ENCODE results near the gene GGT1. TPM values are rescaled to one million over a fixed set of nuclear protein-coding genes. Genes with fewer than 3 reads are reported as not detected.

GGT1 gene
- total and polyA plus RNA-seq, 2 experiments from 2014 or later: 6.6 to 7.4 TPM

DNA sequence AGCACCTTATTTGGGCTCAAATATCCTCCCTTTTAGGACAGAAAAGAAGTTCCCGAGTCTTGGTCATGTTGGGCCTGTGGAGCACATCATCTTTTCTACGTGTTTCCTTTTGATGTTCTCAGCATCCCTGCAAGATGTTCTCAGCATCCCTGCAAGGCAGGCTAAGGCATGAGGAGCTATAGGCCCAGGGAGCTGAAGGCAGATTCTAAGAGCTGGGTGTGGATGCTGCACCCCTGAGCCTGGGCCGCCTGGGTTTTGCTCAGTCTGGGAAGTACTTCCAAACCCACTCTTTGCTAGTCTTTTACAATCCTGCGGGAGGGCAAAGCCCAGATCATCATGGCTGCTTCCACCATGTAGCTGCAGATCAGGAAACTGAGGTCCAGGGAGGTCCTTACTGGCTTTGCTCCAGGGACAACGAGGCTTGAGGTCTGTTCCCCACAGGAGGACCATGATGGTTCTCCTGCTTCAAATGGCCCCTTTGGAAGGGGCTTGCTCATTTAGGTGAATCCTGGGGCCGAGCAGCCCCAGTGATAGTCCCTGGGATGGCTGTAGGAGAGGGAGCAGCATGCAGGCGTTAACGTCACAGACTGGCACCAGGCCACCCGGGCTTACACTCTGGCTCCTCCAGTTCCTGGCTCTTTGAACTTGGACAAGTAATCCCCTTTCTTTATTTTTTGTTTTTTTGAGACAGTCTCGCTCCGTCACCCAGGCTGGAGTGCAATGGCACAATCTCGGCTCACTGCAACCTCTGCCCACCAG lies 20.8 kb upstream of the GGT1 start:
- Histone ChIP-seq H3K4me3 (no peak overlapping the region), H3F3A (replicated peaks; ENCODE audit: low read depth) (peaks cover 11% of the 10 kb centered on the region; the same call in 1 of the 2 replicates), H3K79me2 (replicated peaks; ENCODE audit: insufficient read depth) (no peaks in the 10 kb centered on the region), H3K4me2 (no peak overlapping the region), H3K27ac (ENCODE audit: low read depth) (no peak overlapping the region), H3K27me3 (ENCODE audit: insufficient read depth) (no peaks in the 10 kb centered on the region), H2AFZ (no peak overlapping the region), H3K4me1 (ENCODE audit: insufficient read depth) (no peaks in the 10 kb centered on the region), H3K36me3 (ENCODE audit: insufficient read depth) (no peaks in the 10 kb centered on the region), H3K9me2 (ENCODE audit: insufficient read depth) (no peaks in the 10 kb centered on the region), H4K20me1 (replicated peaks; ENCODE audit: insufficient read depth) (peaks cover 7% of the 10 kb centered on the region)
- H3K27ac Mint-ChIP-seq: no peak overlapping the region
- ATAC-seq (no peak), DNase-seq (ENCODE audit: low spot score) (no peak)
- no peak for TF ChIP-seq EZH2phosphoT487 (IDR thresholded peaks at IDR 0.05; ENCODE audit: unreplicated experiment)
- TF ChIP-seq, protein P1, sequence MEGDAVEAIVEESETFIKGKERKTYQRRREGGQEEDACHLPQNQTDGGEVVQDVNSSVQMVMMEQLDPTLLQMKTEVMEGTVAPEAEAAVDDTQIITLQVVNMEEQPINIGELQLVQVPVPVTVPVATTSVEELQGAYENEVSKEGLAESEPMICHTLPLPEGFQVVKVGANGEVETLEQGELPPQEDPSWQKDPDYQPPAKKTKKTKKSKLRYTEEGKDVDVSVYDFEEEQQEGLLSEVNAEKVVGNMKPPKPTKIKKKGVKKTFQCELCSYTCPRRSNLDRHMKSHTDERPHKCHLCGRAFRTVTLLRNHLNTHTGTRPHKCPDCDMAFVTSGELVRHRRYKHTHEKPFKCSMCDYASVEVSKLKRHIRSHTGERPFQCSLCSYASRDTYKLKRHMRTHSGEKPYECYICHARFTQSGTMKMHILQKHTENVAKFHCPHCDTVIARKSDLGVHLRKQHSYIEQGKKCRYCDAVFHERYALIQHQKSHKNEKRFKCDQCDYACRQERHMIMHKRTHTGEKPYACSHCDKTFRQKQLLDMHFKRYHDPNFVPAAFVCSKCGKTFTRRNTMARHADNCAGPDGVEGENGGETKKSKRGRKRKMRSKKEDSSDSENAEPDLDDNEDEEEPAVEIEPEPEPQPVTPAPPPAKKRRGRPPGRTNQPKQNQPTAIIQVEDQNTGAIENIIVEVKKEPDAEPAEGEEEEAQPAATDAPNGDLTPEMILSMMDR (conservative IDR thresholded peaks at IDR 0.05; ENCODE audit: low read depth in 2 of 2): no peak
- TF ChIP-seq ZNF331 (CRISPR knock-in tag; IDR thresholded peaks at IDR 0.05; ENCODE audit: low read depth): no peak
- no peak for TF ChIP-seq JUNB (IDR thresholded peaks at IDR 0.05; ENCODE audit: unreplicated experiment)
- no peak for TF ChIP-seq POLR2AphosphoS5 (IDR thresholded peaks at IDR 0.05; ENCODE audit: low read depth)
- TF ChIP-seq NANOG (IDR thresholded peaks at IDR 0.05; ENCODE audit: borderline replicate concordance): no peak
- TF ChIP-seq ZNF114 (CRISPR knock-in tag; IDR thresholded peaks at IDR 0.05): no peak
- TF ChIP-seq, protein P2, sequence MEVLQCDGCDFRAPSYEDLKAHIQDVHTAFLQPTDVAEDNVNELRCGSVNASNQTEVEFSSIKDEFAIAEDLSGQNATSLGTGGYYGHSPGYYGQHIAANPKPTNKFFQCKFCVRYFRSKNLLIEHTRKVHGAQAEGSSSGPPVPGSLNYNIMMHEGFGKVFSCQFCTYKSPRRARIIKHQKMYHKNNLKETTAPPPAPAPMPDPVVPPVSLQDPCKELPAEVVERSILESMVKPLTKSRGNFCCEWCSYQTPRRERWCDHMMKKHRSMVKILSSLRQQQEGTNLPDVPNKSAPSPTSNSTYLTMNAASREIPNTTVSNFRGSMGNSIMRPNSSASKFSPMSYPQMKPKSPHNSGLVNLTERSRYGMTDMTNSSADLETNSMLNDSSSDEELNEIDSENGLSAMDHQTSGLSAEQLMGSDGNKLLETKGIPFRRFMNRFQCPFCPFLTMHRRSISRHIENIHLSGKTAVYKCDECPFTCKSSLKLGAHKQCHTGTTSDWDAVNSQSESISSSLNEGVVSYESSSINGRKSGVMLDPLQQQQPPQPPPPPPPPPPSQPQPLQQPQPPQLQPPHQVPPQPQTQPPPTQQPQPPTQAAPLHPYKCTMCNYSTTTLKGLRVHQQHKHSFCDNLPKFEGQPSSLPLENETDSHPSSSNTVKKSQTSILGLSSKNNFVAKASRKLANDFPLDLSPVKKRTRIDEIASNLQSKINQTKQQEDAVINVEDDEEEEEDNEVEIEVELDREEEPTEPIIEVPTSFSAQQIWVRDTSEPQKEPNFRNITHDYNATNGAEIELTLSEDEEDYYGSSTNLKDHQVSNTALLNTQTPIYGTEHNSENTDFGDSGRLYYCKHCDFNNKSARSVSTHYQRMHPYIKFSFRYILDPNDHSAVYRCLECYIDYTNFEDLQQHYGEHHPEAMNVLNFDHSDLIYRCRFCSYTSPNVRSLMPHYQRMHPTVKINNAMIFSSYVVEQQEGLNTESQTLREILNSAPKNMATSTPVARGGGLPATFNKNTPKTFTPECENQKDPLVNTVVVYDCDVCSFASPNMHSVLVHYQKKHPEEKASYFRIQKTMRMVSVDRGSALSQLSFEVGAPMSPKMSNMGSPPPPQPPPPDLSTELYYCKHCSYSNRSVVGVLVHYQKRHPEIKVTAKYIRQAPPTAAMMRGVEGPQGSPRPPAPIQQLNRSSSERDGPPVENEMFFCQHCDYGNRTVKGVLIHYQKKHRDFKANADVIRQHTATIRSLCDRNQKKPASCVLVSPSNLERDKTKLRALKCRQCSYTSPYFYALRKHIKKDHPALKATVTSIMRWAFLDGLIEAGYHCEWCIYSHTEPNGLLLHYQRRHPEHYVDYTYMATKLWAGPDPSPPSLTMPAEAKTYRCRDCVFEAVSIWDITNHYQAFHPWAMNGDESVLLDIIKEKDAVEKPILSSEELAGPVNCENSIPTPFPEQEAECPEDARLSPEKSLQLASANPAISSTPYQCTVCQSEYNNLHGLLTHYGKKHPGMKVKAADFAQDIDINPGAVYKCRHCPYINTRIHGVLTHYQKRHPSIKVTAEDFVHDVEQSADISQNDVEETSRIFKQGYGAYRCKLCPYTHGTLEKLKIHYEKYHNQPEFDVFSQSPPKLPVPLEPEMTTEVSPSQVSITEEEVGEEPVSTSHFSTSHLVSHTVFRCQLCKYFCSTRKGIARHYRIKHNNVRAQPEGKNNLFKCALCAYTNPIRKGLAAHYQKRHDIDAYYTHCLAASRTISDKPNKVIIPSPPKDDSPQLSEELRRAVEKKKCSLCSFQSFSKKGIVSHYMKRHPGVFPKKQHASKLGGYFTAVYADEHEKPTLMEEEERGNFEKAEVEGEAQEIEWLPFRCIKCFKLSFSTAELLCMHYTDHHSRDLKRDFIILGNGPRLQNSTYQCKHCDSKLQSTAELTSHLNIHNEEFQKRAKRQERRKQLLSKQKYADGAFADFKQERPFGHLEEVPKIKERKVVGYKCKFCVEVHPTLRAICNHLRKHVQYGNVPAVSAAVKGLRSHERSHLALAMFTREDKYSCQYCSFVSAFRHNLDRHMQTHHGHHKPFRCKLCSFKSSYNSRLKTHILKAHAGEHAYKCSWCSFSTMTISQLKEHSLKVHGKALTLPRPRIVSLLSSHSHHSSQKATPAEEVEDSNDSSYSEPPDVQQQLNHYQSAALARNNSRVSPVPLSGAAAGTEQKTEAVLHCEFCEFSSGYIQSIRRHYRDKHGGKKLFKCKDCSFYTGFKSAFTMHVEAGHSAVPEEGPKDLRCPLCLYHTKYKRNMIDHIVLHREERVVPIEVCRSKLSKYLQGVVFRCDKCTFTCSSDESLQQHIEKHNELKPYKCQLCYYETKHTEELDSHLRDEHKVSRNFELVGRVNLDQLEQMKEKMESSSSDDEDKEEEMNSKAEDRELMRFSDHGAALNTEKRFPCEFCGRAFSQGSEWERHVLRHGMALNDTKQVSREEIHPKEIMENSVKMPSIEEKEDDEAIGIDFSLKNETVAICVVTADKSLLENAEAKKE (CRISPR knock-in tag; IDR thresholded peaks at IDR 0.05): no peak
- TF ChIP-seq STAT1 (IDR thresholded peaks at IDR 0.05; ENCODE audit: unreplicated experiment): no peak
- TF ChIP-seq, protein P3, sequence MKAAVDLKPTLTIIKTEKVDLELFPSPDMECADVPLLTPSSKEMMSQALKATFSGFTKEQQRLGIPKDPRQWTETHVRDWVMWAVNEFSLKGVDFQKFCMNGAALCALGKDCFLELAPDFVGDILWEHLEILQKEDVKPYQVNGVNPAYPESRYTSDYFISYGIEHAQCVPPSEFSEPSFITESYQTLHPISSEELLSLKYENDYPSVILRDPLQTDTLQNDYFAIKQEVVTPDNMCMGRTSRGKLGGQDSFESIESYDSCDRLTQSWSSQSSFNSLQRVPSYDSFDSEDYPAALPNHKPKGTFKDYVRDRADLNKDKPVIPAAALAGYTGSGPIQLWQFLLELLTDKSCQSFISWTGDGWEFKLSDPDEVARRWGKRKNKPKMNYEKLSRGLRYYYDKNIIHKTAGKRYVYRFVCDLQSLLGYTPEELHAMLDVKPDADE (IDR thresholded peaks at IDR 0.05): no peak
- no peak for TF ChIP-seq CREB1 (CRISPR knock-in tag; IDR thresholded peaks at IDR 0.05; ENCODE audit: low read depth)
- no peak for TF ChIP-seq EZH2 (IDR thresholded peaks at IDR 0.05; ENCODE audit: low read depth, unreplicated experiment)
- TF ChIP-seq, protein P4, sequence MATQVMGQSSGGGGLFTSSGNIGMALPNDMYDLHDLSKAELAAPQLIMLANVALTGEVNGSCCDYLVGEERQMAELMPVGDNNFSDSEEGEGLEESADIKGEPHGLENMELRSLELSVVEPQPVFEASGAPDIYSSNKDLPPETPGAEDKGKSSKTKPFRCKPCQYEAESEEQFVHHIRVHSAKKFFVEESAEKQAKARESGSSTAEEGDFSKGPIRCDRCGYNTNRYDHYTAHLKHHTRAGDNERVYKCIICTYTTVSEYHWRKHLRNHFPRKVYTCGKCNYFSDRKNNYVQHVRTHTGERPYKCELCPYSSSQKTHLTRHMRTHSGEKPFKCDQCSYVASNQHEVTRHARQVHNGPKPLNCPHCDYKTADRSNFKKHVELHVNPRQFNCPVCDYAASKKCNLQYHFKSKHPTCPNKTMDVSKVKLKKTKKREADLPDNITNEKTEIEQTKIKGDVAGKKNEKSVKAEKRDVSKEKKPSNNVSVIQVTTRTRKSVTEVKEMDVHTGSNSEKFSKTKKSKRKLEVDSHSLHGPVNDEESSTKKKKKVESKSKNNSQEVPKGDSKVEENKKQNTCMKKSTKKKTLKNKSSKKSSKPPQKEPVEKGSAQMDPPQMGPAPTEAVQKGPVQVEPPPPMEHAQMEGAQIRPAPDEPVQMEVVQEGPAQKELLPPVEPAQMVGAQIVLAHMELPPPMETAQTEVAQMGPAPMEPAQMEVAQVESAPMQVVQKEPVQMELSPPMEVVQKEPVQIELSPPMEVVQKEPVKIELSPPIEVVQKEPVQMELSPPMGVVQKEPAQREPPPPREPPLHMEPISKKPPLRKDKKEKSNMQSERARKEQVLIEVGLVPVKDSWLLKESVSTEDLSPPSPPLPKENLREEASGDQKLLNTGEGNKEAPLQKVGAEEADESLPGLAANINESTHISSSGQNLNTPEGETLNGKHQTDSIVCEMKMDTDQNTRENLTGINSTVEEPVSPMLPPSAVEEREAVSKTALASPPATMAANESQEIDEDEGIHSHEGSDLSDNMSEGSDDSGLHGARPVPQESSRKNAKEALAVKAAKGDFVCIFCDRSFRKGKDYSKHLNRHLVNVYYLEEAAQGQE (IDR thresholded peaks at IDR 0.05; ENCODE audit: unreplicated experiment): no peak
- H3K9me3 Mint-ChIP-seq: no peaks in the 10 kb centered on the region
- H3K4me3 Mint-ChIP-seq: no peak overlapping the region
- H3K36me3 Mint-ChIP-seq (ENCODE audit: low read depth): no peaks in the 10 kb centered on the region
- H3K4me1 Mint-ChIP-seq: no peaks in the 10 kb centered on the region; the same call in 2 of the 3 replicates
- H3K27me3 Mint-ChIP-seq (ENCODE audit: insufficient read depth, low read depth, poor library complexity): peaks cover 1% of the 10 kb centered on the region
